ENCODE data around the gene TMEM132D. TPM values are rescaled to one million over a fixed set of nuclear protein-coding genes. Genes with fewer than 3 reads are reported as not detected.

The TMEM132D gene
- total RNA-seq, 1 donor: not detected

- Histone ChIP-seq H3K36me3 (ENCODE audit: insufficient read depth, low read length) (no peaks in the 10 kb centered on the region), H3K4me1 (ENCODE audit: insufficient read depth, low read length) (no peaks in the 10 kb centered on the region), H3K4me3 (ENCODE audit: insufficient read depth, low read length) (no peak overlapping the region), H3K4me2 (ENCODE audit: insufficient read depth, low read length) (no peak overlapping the region), H2AFZ (ENCODE audit: low read length) (no peak overlapping the region), H3K27ac (ENCODE audit: low read depth, low read length) (no peak overlapping the region), H3K27me3 (ENCODE audit: insufficient read depth, low read length) (no peaks in the 10 kb centered on the region), H3K9me3 (ENCODE audit: low read depth, low read length) (peaks cover 6% of the 10 kb centered on the region), H4K20me1 (ENCODE audit: insufficient read depth, low read length) (no peaks in the 10 kb centered on the region), H3K79me2 (ENCODE audit: insufficient read depth, low read length) (no peaks in the 10 kb centered on the region)
- no peak for DNase-seq (ENCODE audit: insufficient read length, low spot score, missing footprints)
- TF ChIP-seq CTCF (IDR thresholded peaks at IDR 0.05; ENCODE audit: extremely low read depth, low read depth, low read length): no peak
Observed at GRCh38 chr12:129073157-129073915, 830.5 kb downstream of the TMEM132D start.

- H3K9me3 ChIP-seq (ENCODE audit: low read depth, low read length): peaks cover 5% of the 10 kb centered on the region
- DNase-seq (ENCODE audit: insufficient read length, low spot score, missing footprints): no peak
Observed at GRCh38 chr12:129071362-129071761, 832.5 kb downstream of the TMEM132D start.

GRCh38 chr12:129069886-129070285 is 833.9 kb downstream of the TMEM132D start:
- Histone ChIP-seq H3K27ac (ENCODE audit: low read depth, low read length) (no peak overlapping the region), H3K27me3 (ENCODE audit: insufficient read depth, low read length) (no peaks in the 10 kb centered on the region), H2AFZ (ENCODE audit: low read length) (no peak overlapping the region), H3K4me3 (ENCODE audit: insufficient read depth, low read length) (no peak overlapping the region), H4K20me1 (ENCODE audit: insufficient read depth, low read length) (no peaks in the 10 kb centered on the region), H3K79me2 (ENCODE audit: insufficient read depth, low read length) (no peaks in the 10 kb centered on the region), H3K4me2 (ENCODE audit: insufficient read depth, low read length) (no peak overlapping the region), H3K9me3 (ENCODE audit: low read depth, low read length) (peaks cover 6% of the 10 kb centered on the region), H3K36me3 (ENCODE audit: insufficient read depth, low read length) (no peaks in the 10 kb centered on the region), H3K4me1 (ENCODE audit: insufficient read depth, low read length) (no peaks in the 10 kb centered on the region)
- no peak for DNase-seq (ENCODE audit: insufficient read length, low spot score, missing footprints)
- no peak for TF ChIP-seq CTCF (IDR thresholded peaks at IDR 0.05; ENCODE audit: extremely low read depth, low read depth, low read length)

More at GRCh38 chr12:129071362-129071761, 832.5 kb downstream of the TMEM132D start:
- TF ChIP-seq CTCF (IDR thresholded peaks at IDR 0.05; ENCODE audit: extremely low read depth, low read depth, low read length): no peak
- no peaks in the 10 kb centered on the region for H3K79me2 ChIP-seq (ENCODE audit: insufficient read depth, low read length)
- H3K36me3 ChIP-seq (ENCODE audit: insufficient read depth, low read length): no peaks in the 10 kb centered on the region
- no peak overlapping the region for H3K4me3 ChIP-seq (ENCODE audit: insufficient read depth, low read length)
- H4K20me1 ChIP-seq (ENCODE audit: insufficient read depth, low read length): no peaks in the 10 kb centered on the region
- no peaks in the 10 kb centered on the region for H3K27me3 ChIP-seq (ENCODE audit: insufficient read depth, low read length)
- H3K27ac ChIP-seq (ENCODE audit: low read depth, low read length): no peak overlapping the region
- no peaks in the 10 kb centered on the region for H3K4me1 ChIP-seq (ENCODE audit: insufficient read depth, low read length)
- H3K4me2 ChIP-seq (ENCODE audit: insufficient read depth, low read length): no peak overlapping the region
- no peak overlapping the region for H2AFZ ChIP-seq (ENCODE audit: low read length)

GRCh38 chr12:129068684-129069083 is 835.1 kb downstream of the TMEM132D start:
- TF ChIP-seq CTCF (IDR thresholded peaks at IDR 0.05; ENCODE audit: extremely low read depth, low read depth, low read length): no peak
- Histone ChIP-seq H3K79me2 (ENCODE audit: insufficient read depth, low read length) (no peaks in the 10 kb centered on the region), H3K27me3 (ENCODE audit: insufficient read depth, low read length) (no peaks in the 10 kb centered on the region), H3K4me2 (ENCODE audit: insufficient read depth, low read length) (no peak overlapping the region), H3K4me1 (ENCODE audit: insufficient read depth, low read length) (no peaks in the 10 kb centered on the region), H3K9me3 (ENCODE audit: low read depth, low read length) (peaks cover 4% of the 10 kb centered on the region), H2AFZ (ENCODE audit: low read length) (no peak overlapping the region), H3K36me3 (ENCODE audit: insufficient read depth, low read length) (no peaks in the 10 kb centered on the region), H3K27ac (ENCODE audit: low read depth, low read length) (no peak overlapping the region), H3K4me3 (ENCODE audit: insufficient read depth, low read length) (no peak overlapping the region), H4K20me1 (ENCODE audit: insufficient read depth, low read length) (no peaks in the 10 kb centered on the region)
- DNase-seq (ENCODE audit: insufficient read length, low spot score, missing footprints): no peak

All from osteoblast (primary cell).